Prostate gland (tissue), 2 donors: ENCODE data around the gene SCYL3.

ENCODE experiments used
- POLR2A ChIP-seq: fragments of 450-650 bp; IDR thresholded peaks from one replicate; pipeline ENCODE4 v1.6.1; 2016; ENCODE audit warnings: antibody characterized with exemption, mild to moderate bottlenecking
- POLR2AphosphoS5 ChIP-seq: sonication (generic); formaldehyde crosslinking; IDR thresholded peaks from one replicate; pipeline ENCODE4 v1.6.1; 2017; ENCODE audit warnings: antibody characterized with exemption
- TF ChIP-seq, protein P1 (sequence below), 4 experiments: fragments of 200-600 bp in 2 of 4; fragments of 450-650 bp in 2 of 4; sonication (generic) in 2 of 4; IDR thresholded peaks; 1 replicate in 3 of 4; 2 replicates in 1 of 4; pipeline ENCODE4 v1.5.1; 2016 to 2019; ENCODE audit warnings: antibody characterized with exemption in 4 of 4, mild to moderate bottlenecking in 2 of 4, moderate library complexity in 2 of 4

DNA sequence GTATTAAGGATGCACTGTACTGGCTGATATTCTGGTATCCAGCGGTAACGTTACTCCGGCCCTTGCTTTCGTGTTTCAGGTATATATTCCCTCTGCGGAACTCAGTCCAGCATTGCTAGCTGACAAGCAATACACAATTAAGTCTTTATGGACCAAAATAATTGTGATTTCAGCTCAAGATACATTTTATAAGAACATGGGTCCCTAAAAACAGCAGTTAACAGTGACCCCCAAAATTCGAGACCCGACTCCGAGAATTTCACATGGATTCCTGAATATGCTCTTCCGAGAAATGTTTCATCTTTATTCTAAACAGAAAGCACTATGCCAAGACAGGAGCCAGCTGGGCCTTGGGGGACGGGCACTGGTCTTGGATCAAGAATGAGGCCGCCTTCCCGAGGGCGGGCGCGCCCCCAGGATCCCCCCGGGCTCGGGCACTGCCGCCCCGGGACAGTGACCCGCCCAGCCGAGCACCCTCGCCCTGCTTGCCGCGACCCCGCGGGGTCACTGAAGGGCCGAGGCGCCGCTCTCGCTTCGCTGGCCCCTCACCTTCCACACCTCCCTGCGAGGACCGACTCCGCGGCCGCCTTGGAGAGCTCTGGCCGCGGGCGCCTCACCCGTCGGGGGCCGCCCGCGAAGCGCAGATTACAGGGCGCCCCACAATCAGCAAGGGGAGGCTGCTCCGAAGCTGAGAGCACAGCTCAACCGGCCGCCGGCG lies 610 bp downstream of the SCYL3 start:
- TF ChIP-seq, protein P1, sequence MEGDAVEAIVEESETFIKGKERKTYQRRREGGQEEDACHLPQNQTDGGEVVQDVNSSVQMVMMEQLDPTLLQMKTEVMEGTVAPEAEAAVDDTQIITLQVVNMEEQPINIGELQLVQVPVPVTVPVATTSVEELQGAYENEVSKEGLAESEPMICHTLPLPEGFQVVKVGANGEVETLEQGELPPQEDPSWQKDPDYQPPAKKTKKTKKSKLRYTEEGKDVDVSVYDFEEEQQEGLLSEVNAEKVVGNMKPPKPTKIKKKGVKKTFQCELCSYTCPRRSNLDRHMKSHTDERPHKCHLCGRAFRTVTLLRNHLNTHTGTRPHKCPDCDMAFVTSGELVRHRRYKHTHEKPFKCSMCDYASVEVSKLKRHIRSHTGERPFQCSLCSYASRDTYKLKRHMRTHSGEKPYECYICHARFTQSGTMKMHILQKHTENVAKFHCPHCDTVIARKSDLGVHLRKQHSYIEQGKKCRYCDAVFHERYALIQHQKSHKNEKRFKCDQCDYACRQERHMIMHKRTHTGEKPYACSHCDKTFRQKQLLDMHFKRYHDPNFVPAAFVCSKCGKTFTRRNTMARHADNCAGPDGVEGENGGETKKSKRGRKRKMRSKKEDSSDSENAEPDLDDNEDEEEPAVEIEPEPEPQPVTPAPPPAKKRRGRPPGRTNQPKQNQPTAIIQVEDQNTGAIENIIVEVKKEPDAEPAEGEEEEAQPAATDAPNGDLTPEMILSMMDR (IDR thresholded peaks at IDR 0.05) = no peak
- TF ChIP-seq POLR2AphosphoS5 = no peak
- no peak for TF ChIP-seq POLR2A
